WERI-Rb-1 (cell line): Measurements from ENCODE around the gene KLLN.
"Not testable (repeated sequence)": the region's sequence is repeated elsewhere in the genome, so short reads cannot be mapped to it uniquely, and the experiment has no call there.

ENCODE experiments used
- DNase-seq: peaks from one replicate; pipeline ENCODE4 v3.0.0-alpha.2; 2020
- H3K27ac ChIP-seq: fragments of 250-450 bp; sonication (Bioruptor Pico); 2 replicates; pipeline ENCODE4 v1.5.1; 2020; ENCODE audit warnings: mild to moderate bottlenecking, moderate library complexity
- H3K27me3 ChIP-seq: fragments of 250-450 bp; sonication (Bioruptor Pico); 2 replicates; pipeline ENCODE4 v1.5.1; 2021; ENCODE audit warnings: mild to moderate bottlenecking, low read depth, moderate library complexity; ENCODE audit not compliant: insufficient read depth, severe bottlenecking
- H3K36me3 ChIP-seq: fragments of 250-450 bp; sonication (Bioruptor Pico); 2 replicates; pipeline ENCODE4 v1.5.1; 2020; ENCODE audit warnings: mild to moderate bottlenecking, moderate library complexity
- H3K4me3 ChIP-seq: 2 replicates; pipeline ENCODE4 v1.5.1; 2011; ENCODE audit warnings: low read depth, mild to moderate bottlenecking, control low read depth, low read length
- H3K9me3 ChIP-seq: fragments of 250-450 bp; sonication (Bioruptor Pico); 2 replicates; pipeline ENCODE4 v1.5.1; 2021; ENCODE audit warnings: mild to moderate bottlenecking, moderate library complexity; ENCODE audit not compliant: severe bottlenecking
- CTCF ChIP-seq: IDR thresholded peaks from 2 replicates; pipeline ENCODE4 v1.5.1; 2011; ENCODE audit warnings: low read depth, mild to moderate bottlenecking, control low read depth, inconsistent platforms, low read length

KLLN gene

GRCh38 chr10:87841186-87841585 is 22.1 kb downstream of the KLLN start:
- Histone ChIP-seq H3K27ac (no peak overlapping the region), H3K36me3 (no peaks in the 10 kb centered on the region), H3K4me3 (no peak overlapping the region), H3K9me3 (no peaks in the 10 kb centered on the region), H3K27me3 (no peaks in the 10 kb centered on the region)
- no peak for DNase-seq
- TF ChIP-seq CTCF = no peak

- H3K4me3 ChIP-seq = no peak overlapping the region
- TF ChIP-seq CTCF = no peak
- no peaks in the 10 kb centered on the region for H3K9me3 ChIP-seq
- no peak overlapping the region for H3K27ac ChIP-seq
- no peaks in the 10 kb centered on the region for H3K27me3 ChIP-seq
- no peak for DNase-seq
- H3K36me3 ChIP-seq = no peaks in the 10 kb centered on the region
These were observed 24.7 kb downstream of the KLLN start for GRCh38 chr10:87838650-87839049.

GRCh38 chr10:87837445-87837844 is 25.9 kb downstream of the KLLN start:
- no peak overlapping the region for H3K27ac ChIP-seq
- no peak for TF ChIP-seq CTCF
- no peak for DNase-seq

GRCh38 chr10:87836098-87836497 is 27.2 kb downstream of the KLLN start:
- no peak for TF ChIP-seq CTCF
- Histone ChIP-seq H3K36me3 (no peaks in the 10 kb centered on the region), H3K9me3 (no peaks in the 10 kb centered on the region), H3K27ac (no peak overlapping the region), H3K27me3 (no peaks in the 10 kb centered on the region), H3K4me3 (no peak overlapping the region)
- DNase-seq = no peak

More at GRCh38 chr10:87837445-87837844, 25.9 kb downstream of the KLLN start:
- Histone ChIP-seq H3K36me3 (no peaks in the 10 kb centered on the region), H3K27me3 (no peaks in the 10 kb centered on the region), H3K9me3 (no peaks in the 10 kb centered on the region), H3K4me3 (no peak overlapping the region)

- Histone ChIP-seq H3K9me3 (no peaks in the 10 kb centered on the region), H3K27me3 (no peaks in the 10 kb centered on the region), H3K27ac (no peak overlapping the region), H3K4me3 (no peak overlapping the region), H3K36me3 (no peaks in the 10 kb centered on the region)
- no peak for TF ChIP-seq CTCF
- no peak for DNase-seq
These were observed 33.2 kb downstream of the KLLN start for GRCh38 chr10:87829986-87830729.

- DNase-seq, H3K36me3 ChIP-seq, H3K9me3 ChIP-seq, H3K27ac ChIP-seq, H3K27me3 ChIP-seq, H3K4me3 ChIP-seq: not testable (repeated sequence)
These were observed 34.3 kb downstream of the KLLN start for GRCh38 chr10:87829051-87829450.
